ENCODE measurements around the gene KRT6C.

KRT6C gene

GRCh38 chr12:52428121-52428520 lies 45.5 kb downstream of the KRT6C start:
- Histone ChIP-seq H3K36me3 (ENCODE audit: insufficient read depth) (no peaks in the 10 kb centered on the region), H3K4me2 (no peak overlapping the region), H3K4me1 (ENCODE audit: low read depth, poor library complexity, severe bottlenecking) (no peaks in the 10 kb centered on the region)

GRCh38 chr12:52427083-52427482 lies 46.5 kb downstream of the KRT6C start:
- H2AFZ ChIP-seq (ENCODE audit: low read depth) = no peak overlapping the region
- H3K4me1 ChIP-seq (ENCODE audit: low read depth, poor library complexity, severe bottlenecking) = no peaks in the 10 kb centered on the region
- peaks cover 44% of the 10 kb centered on the region for H3K27me3 ChIP-seq (ENCODE audit: insufficient read depth, low read depth)
- no peak overlapping the region for H3K4me3 ChIP-seq (IDR thresholded peaks at IDR 0.05; ENCODE audit: insufficient read depth, low read depth, low read length)
- no peaks in the 10 kb centered on the region for H3K79me2 ChIP-seq (ENCODE audit: insufficient read depth, low read depth)
- no peak overlapping the region for H3K9ac ChIP-seq
- H3K27ac ChIP-seq = no peak overlapping the region
- H3K36me3 ChIP-seq (ENCODE audit: insufficient read depth) = no peaks in the 10 kb centered on the region
- TF ChIP-seq CTCF (conservative IDR thresholded peaks at IDR 0.05; ENCODE audit: low read depth, low read length) = no peak
- no peak overlapping the region for H3K4me2 ChIP-seq
- H4K20me1 ChIP-seq (ENCODE audit: insufficient read depth) = no peaks in the 10 kb centered on the region

More at GRCh38 chr12:52428121-52428520, 45.5 kb downstream of the KRT6C start:
- Histone ChIP-seq H2AFZ (ENCODE audit: low read depth) (no peak overlapping the region), H4K20me1 (ENCODE audit: insufficient read depth) (no peaks in the 10 kb centered on the region), H3K27ac (no peak overlapping the region), H3K9ac (no peak overlapping the region), H3K79me2 (ENCODE audit: insufficient read depth, low read depth) (no peaks in the 10 kb centered on the region), H3K27me3 (ENCODE audit: insufficient read depth, low read depth) (peaks cover 55% of the 10 kb centered on the region), H3K4me3 (IDR thresholded peaks at IDR 0.05; ENCODE audit: insufficient read depth, low read depth, low read length) (no peak overlapping the region)
- no peak for TF ChIP-seq CTCF (conservative IDR thresholded peaks at IDR 0.05; ENCODE audit: low read depth, low read length)

GRCh38 chr12:52426034-52426433 lies 47.6 kb downstream of the KRT6C start:
- H3K4me2 ChIP-seq = no peak overlapping the region
- H3K27ac ChIP-seq = no peak overlapping the region
- H3K4me3 ChIP-seq (IDR thresholded peaks at IDR 0.05; ENCODE audit: insufficient read depth, low read depth, low read length) = no peak overlapping the region
- no peak overlapping the region for H2AFZ ChIP-seq (ENCODE audit: low read depth)
- no peaks in the 10 kb centered on the region for H3K4me1 ChIP-seq (ENCODE audit: low read depth, poor library complexity, severe bottlenecking)
- peaks cover 34% of the 10 kb centered on the region; the same call in 1 of the 2 replicates for H3K27me3 ChIP-seq (ENCODE audit: insufficient read depth, low read depth)
- no peaks in the 10 kb centered on the region for H4K20me1 ChIP-seq (ENCODE audit: insufficient read depth)
- H3K79me2 ChIP-seq (ENCODE audit: insufficient read depth, low read depth) = no peaks in the 10 kb centered on the region
- TF ChIP-seq CTCF (conservative IDR thresholded peaks at IDR 0.05; ENCODE audit: low read depth, low read length) = no peak
- no peaks in the 10 kb centered on the region for H3K36me3 ChIP-seq (ENCODE audit: insufficient read depth)
- no peak overlapping the region for H3K9ac ChIP-seq

- Histone ChIP-seq H4K20me1 (ENCODE audit: insufficient read depth) (no peaks in the 10 kb centered on the region), H3K9ac (no peak overlapping the region), H3K4me2 (no peak overlapping the region), H3K4me1 (ENCODE audit: low read depth, poor library complexity, severe bottlenecking) (no peaks in the 10 kb centered on the region), H3K27me3 (ENCODE audit: insufficient read depth, low read depth) (peaks cover 28% of the 10 kb centered on the region; the same call in 1 of the 2 replicates), H3K36me3 (ENCODE audit: insufficient read depth) (no peaks in the 10 kb centered on the region), H2AFZ (ENCODE audit: low read depth) (no peak overlapping the region), H3K4me3 (IDR thresholded peaks at IDR 0.05; ENCODE audit: insufficient read depth, low read depth, low read length) (no peak overlapping the region), H3K27ac (no peak overlapping the region), H3K79me2 (ENCODE audit: insufficient read depth, low read depth) (no peaks in the 10 kb centered on the region)
- TF ChIP-seq CTCF (conservative IDR thresholded peaks at IDR 0.05; ENCODE audit: low read depth, low read length) = no peak
Measured at GRCh38 chr12:52425466-52425865, 48.1 kb downstream of the KRT6C start.

Measured in KMS-11 (cell line).